Esophagus squamous epithelium (tissue), 4 donors: ENCODE data around the gene SLCO6A1.

Experiments used
- CTCF ChIP-seq, 6 experiments: fragments of 450-650 bp in 4 of 6; fragments of 200-600 bp in 2 of 6; sonication (generic) in 2 of 6; IDR thresholded peaks; one replicate each; pipeline ENCODE4 v1.5.1; 2016 to 2019; ENCODE audit warnings: antibody characterized with exemption in 6 of 6, mild to moderate bottlenecking in 4 of 6, moderate library complexity in 4 of 6
- POLR2A ChIP-seq, 4 donors: fragments of 450-650 bp; IDR thresholded peaks; one replicate each; pipeline ENCODE4 v1.6.1; 2017; ENCODE audit warnings: antibody characterized with exemption in 4 of 4, mild to moderate bottlenecking in 4 of 4, moderate library complexity in 3 of 4

DNA sequence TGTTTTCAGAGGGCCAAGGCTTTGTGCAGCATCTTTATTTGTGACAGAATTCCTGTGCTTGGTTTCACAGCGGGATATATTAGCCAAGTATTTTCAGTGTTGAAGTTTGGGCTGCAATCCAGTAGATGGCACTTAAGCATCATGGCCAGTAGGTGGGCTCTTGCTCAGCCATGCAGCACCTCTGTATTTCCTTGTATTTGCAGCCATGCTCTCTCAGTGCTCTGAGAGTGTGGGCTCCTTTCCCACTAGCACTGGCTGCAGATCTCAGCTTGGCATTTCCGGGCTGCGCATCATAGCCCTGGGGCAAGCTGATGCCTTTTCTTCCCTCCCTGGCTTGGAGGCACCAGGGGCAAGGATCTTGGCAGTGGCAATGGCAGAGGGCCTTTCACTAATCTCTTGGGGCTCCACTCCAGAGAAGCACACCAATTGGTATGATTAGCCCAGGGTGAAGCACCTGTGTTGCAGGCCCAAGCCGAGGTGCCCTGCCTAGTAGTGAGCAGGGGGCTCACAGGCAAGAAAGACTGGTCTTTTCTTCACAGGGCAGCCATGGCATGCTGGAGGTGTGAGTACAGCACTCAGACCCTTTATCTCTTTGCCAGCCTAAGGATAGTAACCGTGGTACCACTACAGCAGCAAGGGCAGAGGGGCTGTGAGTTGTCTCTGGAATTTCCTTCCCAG lies 48.3 kb downstream of the SLCO6A1 start:
- TF ChIP-seq CTCF (IDR thresholded peaks at IDR 0.05) (no peak), POLR2A (IDR thresholded peaks at IDR 0.05) (no peak)
